Choroid plexus epithelial cell (primary cell): ENCODE data around the gene CD36.

Experiments used
- DNase-seq: peaks from one replicate; pipeline ENCODE4 v3.0.0-alpha.2; 2010; ENCODE audit warnings: low read depth
- H3K4me3 ChIP-seq: 2 replicates; pipeline ENCODE4 v1.5.1; 2011; ENCODE audit warnings: low read depth, mild to moderate bottlenecking, control low read depth, low read length, moderate library complexity
- CTCF ChIP-seq: conservative IDR thresholded peaks from 2 replicates; pipeline ENCODE4 v1.5.1; 2011; ENCODE audit warnings: low read depth, mild to moderate bottlenecking, control low read depth, inconsistent platforms, low read length, moderate library complexity

CD36 gene

GRCh38 chr7:80647436-80647835, 9.0 kb downstream of the CD36 start:
- no peak overlapping the region for H3K4me3 ChIP-seq
- TF ChIP-seq CTCF: no peak
- DNase-seq: no peak

- no peak overlapping the region for H3K4me3 ChIP-seq
- DNase-seq: no peak
- no peak for TF ChIP-seq CTCF
Measured at GRCh38 chr7:80648031-80648600, 9.7 kb downstream of the CD36 start.

GRCh38 chr7:80649011-80649410, 10.6 kb downstream of the CD36 start:
- DNase-seq: no peak
- H3K4me3 ChIP-seq: no peak overlapping the region
- TF ChIP-seq CTCF: no peak

- DNase-seq: no peak
- no peak overlapping the region for H3K4me3 ChIP-seq
- no peak for TF ChIP-seq CTCF
Measured at GRCh38 chr7:80650030-80650429, 11.6 kb downstream of the CD36 start.

GRCh38 chr7:80651471-80651870, 13.0 kb downstream of the CD36 start:
- no peak overlapping the region for H3K4me3 ChIP-seq
- TF ChIP-seq CTCF: no peak
- DNase-seq: no peak

GRCh38 chr7:80653244-80653643, 14.8 kb downstream of the CD36 start:
- no peak for TF ChIP-seq CTCF
- DNase-seq: no peak
- H3K4me3 ChIP-seq: no peak overlapping the region

- DNase-seq: no peak
- no peak overlapping the region for H3K4me3 ChIP-seq
- no peak for TF ChIP-seq CTCF
Measured at GRCh38 chr7:80654887-80655340, 16.5 kb downstream of the CD36 start.
